HG03342 (cell line): ENCODE measurements around the gene EIF1B.

Experiments
- ATAC-seq: cut with Tn5 transposase; IDR thresholded peaks from one replicate; pipeline ENCODE4 v1.9.1; 2021; ENCODE audit warnings: mild to moderate bottlenecking, moderate library complexity; ENCODE audit not compliant: unreplicated experiment

Gene EIF1B

GRCh38 chr3:40340541-40341170 is 31.1 kb downstream of the EIF1B start:
- no peak for ATAC-seq

- no peak for ATAC-seq
Measured at GRCh38 chr3:40341671-40342070, 32.2 kb downstream of the EIF1B start.

- no peak for ATAC-seq
Measured at GRCh38 chr3:40350529-40350928, 41.0 kb downstream of the EIF1B start.

GRCh38 chr3:40355410-40355809 is 45.9 kb downstream of the EIF1B start:
- ATAC-seq: no peak

GRCh38 chr3:40358454-40358853 is 48.9 kb downstream of the EIF1B start:
- no peak for ATAC-seq
